ENCODE measurements around the gene HOXB2.

HOXB2 gene

DNA sequence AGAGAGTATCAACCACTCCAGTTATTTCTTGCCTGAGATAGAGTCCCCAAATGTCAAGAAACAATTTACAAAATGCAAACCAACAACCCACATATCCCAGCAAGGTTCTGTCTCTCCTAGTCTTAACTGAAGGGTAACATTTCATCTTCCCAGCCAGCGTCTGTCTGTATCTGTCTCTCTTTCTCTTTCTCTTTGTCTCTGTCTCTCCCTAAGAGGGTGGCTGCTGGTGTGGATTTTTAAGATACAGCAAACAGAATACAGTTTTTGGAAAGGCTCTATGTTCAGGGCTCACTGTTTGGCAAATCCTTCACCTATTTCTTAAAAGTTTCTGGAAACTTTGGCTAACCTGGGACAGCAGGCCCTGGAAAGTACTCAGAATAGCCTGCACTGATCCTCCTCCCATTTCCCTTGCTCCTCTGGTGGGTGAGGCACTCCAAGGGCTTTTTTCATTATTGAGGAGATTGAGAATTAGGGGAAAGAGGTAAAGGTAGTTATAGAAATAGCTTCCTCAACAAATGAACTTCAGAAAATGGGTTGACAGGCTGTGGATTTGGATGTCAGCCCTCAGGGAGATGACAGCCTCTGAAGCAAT lies 27.0 kb upstream of the HOXB2 start:
- Histone ChIP-seq H3K27me3 (ENCODE audit: insufficient read depth, low read length, poor library complexity) (peaks cover 43% of the 10 kb centered on the region), H3K79me2 (ENCODE audit: insufficient read depth, low read length) (no peaks in the 10 kb centered on the region), H3K4me2 (ENCODE audit: insufficient read depth, low read length) (no peak overlapping the region), H3K4me1 (ENCODE audit: insufficient read depth, low read length) (no peaks in the 10 kb centered on the region), H4K20me1 (ENCODE audit: insufficient read depth, low read length) (no peaks in the 10 kb centered on the region), H3K27ac (ENCODE audit: low read length) (no peak overlapping the region), H3K9ac (ENCODE audit: low read depth, low read length) (no peak overlapping the region), H3K36me3 (ENCODE audit: insufficient read depth, low read length) (no peaks in the 10 kb centered on the region), H3K4me3 (ENCODE audit: low read depth in 1 of 2, low read length in 2 of 2) (no peak overlapping the region), H3K9me3 (ENCODE audit: insufficient read depth, low read length, severe bottlenecking) (no peaks in the 10 kb centered on the region), H2AFZ (ENCODE audit: low read depth, low read length) (no peak overlapping the region)
- DNase-seq = no peak
- no peak for TF ChIP-seq EZH2 (IDR thresholded peaks at IDR 0.05; ENCODE audit: borderline replicate concordance, low read depth, low read length, severe bottlenecking)
- TF ChIP-seq, protein P1, sequence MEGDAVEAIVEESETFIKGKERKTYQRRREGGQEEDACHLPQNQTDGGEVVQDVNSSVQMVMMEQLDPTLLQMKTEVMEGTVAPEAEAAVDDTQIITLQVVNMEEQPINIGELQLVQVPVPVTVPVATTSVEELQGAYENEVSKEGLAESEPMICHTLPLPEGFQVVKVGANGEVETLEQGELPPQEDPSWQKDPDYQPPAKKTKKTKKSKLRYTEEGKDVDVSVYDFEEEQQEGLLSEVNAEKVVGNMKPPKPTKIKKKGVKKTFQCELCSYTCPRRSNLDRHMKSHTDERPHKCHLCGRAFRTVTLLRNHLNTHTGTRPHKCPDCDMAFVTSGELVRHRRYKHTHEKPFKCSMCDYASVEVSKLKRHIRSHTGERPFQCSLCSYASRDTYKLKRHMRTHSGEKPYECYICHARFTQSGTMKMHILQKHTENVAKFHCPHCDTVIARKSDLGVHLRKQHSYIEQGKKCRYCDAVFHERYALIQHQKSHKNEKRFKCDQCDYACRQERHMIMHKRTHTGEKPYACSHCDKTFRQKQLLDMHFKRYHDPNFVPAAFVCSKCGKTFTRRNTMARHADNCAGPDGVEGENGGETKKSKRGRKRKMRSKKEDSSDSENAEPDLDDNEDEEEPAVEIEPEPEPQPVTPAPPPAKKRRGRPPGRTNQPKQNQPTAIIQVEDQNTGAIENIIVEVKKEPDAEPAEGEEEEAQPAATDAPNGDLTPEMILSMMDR (IDR thresholded peaks at IDR 0.05; ENCODE audit: borderline replicate concordance, extremely low read depth, low read length, poor library complexity, severe bottlenecking) = no peak
- no peak for ATAC-seq (ENCODE audit: insufficient read depth, low read depth)

DNA sequence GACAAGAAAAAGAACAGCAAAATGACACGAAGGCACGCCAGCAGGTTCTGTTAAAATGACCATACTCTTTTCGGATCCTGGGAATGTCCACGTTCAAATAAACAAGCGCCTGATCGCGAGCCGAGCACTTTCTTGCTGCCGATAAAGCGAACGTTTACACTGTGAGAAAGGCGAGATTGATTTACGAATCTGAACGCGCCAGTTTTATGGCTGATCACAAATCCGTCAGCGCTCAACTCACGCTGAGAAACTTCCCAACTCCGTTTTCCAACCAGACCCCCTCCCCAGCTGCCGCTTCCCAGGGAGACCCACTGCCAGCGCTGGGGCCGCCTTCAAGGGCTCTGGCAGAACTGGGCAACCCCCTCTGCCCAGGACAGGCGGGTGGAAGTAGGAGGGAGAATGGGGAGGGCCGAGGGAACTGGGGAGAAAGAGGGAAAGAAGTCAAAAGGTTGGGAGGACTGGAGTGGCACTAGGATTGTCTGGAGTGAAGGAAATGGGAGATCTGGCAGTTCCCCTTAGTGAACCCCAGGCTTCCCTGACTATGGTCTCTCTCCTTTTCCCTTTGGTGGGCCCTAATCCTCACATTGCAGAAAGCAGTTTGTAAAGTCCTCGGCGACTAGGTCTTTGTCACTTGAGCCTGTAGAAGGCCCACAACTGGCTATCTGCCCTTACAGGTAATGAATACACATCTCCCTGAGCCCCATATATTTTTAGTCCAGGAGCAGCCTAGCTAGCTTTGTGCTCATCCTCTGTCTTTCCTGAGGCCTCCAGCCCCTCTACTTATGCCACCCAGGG lies 26.3 kb upstream of the HOXB2 start:
- no peaks in the 10 kb centered on the region for H3K9me3 ChIP-seq (ENCODE audit: insufficient read depth, low read length, severe bottlenecking)
- no peak overlapping the region for H3K4me3 ChIP-seq (ENCODE audit: low read depth in 1 of 2, low read length in 2 of 2)
- H3K4me2 ChIP-seq (ENCODE audit: insufficient read depth, low read length) = no peak overlapping the region
- no peak overlapping the region for H2AFZ ChIP-seq (ENCODE audit: low read depth, low read length)
- DNase-seq (no peak), ATAC-seq (ENCODE audit: insufficient read depth, low read depth) (no peak)
- no peaks in the 10 kb centered on the region for H3K79me2 ChIP-seq (ENCODE audit: insufficient read depth, low read length)
- H3K4me1 ChIP-seq (ENCODE audit: insufficient read depth, low read length) = no peaks in the 10 kb centered on the region
- no peaks in the 10 kb centered on the region for H3K36me3 ChIP-seq (ENCODE audit: insufficient read depth, low read length)
- TF ChIP-seq EZH2 (IDR thresholded peaks at IDR 0.05; ENCODE audit: borderline replicate concordance, low read depth, low read length, severe bottlenecking) = no peak
- TF ChIP-seq, protein P1 (IDR thresholded peaks at IDR 0.05; ENCODE audit: borderline replicate concordance, extremely low read depth, low read length, poor library complexity, severe bottlenecking) = no peak
- no peaks in the 10 kb centered on the region for H4K20me1 ChIP-seq (ENCODE audit: insufficient read depth, low read length)
- H3K9ac ChIP-seq (ENCODE audit: low read depth, low read length) = no peak overlapping the region
- peaks cover 48% of the 10 kb centered on the region for H3K27me3 ChIP-seq (ENCODE audit: insufficient read depth, low read length, poor library complexity)
- no peak overlapping the region for H3K27ac ChIP-seq (ENCODE audit: low read length)

DNA sequence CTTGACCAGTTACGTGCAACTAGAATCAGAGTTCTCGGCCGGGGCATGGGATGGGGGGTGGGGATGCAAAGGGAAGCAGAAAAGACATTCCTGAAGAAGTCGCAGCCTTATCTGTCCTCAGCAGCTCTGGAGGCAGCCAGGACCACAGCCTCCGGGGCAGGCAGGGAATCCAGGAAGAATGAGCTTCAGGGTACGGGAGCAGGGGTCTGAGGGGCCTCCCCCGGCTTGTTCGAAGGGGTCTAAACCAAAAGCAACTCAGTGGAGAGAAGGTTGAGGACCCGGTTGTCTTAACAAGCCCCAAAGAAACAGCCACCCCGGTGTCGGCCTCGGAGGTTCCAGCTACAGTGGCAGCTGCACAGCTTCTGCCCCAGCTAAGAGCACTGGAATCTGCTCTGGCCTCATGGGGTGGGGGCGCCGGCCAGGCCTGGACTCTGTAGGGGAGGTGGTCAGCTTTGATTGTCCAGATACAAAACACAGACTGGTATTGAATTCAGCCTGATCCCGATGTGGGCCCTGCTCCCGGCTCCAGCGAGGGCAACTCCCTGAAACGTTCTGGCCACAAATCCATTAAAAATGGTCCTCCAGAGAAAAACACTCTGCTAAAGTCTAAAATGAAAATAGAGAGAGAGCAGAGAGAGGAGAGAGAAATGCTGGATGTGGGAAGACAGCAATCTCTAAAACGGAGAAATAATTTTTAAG lies 25.6 kb upstream of the HOXB2 start:
- Histone ChIP-seq H3K4me3 (ENCODE audit: low read depth in 1 of 2, low read length in 2 of 2) (no peak overlapping the region), H3K9me3 (ENCODE audit: insufficient read depth, low read length, severe bottlenecking) (no peaks in the 10 kb centered on the region), H3K4me1 (ENCODE audit: insufficient read depth, low read length) (no peaks in the 10 kb centered on the region), H2AFZ (ENCODE audit: low read depth, low read length) (no peak overlapping the region), H3K79me2 (ENCODE audit: insufficient read depth, low read length) (no peaks in the 10 kb centered on the region), H3K4me2 (ENCODE audit: insufficient read depth, low read length) (no peak overlapping the region), H3K27ac (ENCODE audit: low read length) (no peak overlapping the region), H3K27me3 (ENCODE audit: insufficient read depth, low read length, poor library complexity) (peaks cover 49% of the 10 kb centered on the region), H3K9ac (ENCODE audit: low read depth, low read length) (no peak overlapping the region), H3K36me3 (ENCODE audit: insufficient read depth, low read length) (no peaks in the 10 kb centered on the region), H4K20me1 (ENCODE audit: insufficient read depth, low read length) (no peaks in the 10 kb centered on the region)
- ATAC-seq (ENCODE audit: insufficient read depth, low read depth) (no peak), DNase-seq (no peak)
- TF ChIP-seq, protein P1 (IDR thresholded peaks at IDR 0.05; ENCODE audit: borderline replicate concordance, extremely low read depth, low read length, poor library complexity, severe bottlenecking) = no peak
- TF ChIP-seq EZH2 (IDR thresholded peaks at IDR 0.05; ENCODE audit: borderline replicate concordance, low read depth, low read length, severe bottlenecking) = no peak

All from DND-41 (cell line).